Chondrocyte (in vitro differentiated cells): ENCODE data around the gene SLCO3A1. TPM values are rescaled to one million over a fixed set of nuclear protein-coding genes. Genes with fewer than 3 reads are reported as not detected.

Experiments used
- DNase-seq: peaks from one replicate; pipeline ENCODE4 v3.0.0; 2021; ENCODE audit warnings: mixed read lengths, low spot score
- H3K27ac Mint-ChIP-seq: one replicate; pipeline ENCODE4 v1.8.0; 2021; ENCODE audit warnings: mild to moderate bottlenecking, moderate library complexity, mixed read lengths; ENCODE audit not compliant: unreplicated experiment
- H3K27me3 Mint-ChIP-seq: 2 replicates; pipeline ENCODE4 v1.8.0; 2021; ENCODE audit warnings: low read depth, mixed read lengths
- H3K36me3 Mint-ChIP-seq: 2 replicates; pipeline ENCODE4 v1.8.0; 2021; ENCODE audit warnings: low read depth, mixed read lengths
- H3K4me1 Mint-ChIP-seq: 2 replicates; pipeline ENCODE4 v1.8.0; 2021; ENCODE audit warnings: low read depth, mild to moderate bottlenecking, mixed read lengths
- H3K4me3 Mint-ChIP-seq: one replicate; pipeline ENCODE4 v1.8.0; 2021; ENCODE audit warnings: mild to moderate bottlenecking, moderate library complexity, mixed read lengths; ENCODE audit not compliant: unreplicated experiment
- H3K9me3 Mint-ChIP-seq: 2 replicates; pipeline ENCODE4 v1.8.0; 2021; ENCODE audit warnings: low read depth, mixed read lengths
- total RNA-seq: library from RNA; stranded (reverse); gene quantifications from 3 replicates; pipeline ENCODE4 v1.2.1, GENCODE V29; 2021
- TF ChIP-seq, protein P1 (sequence below): fragments of 200-600 bp; sonication (generic); IDR thresholded peaks from 2 replicates; pipeline ENCODE4 v1.5.0; 2021; ENCODE audit warnings: antibody characterized with exemption, mild to moderate bottlenecking, moderate library complexity

SLCO3A1 gene
- total RNA-seq, 1 donor from 2014 or later = 3.7 TPM

DNA sequence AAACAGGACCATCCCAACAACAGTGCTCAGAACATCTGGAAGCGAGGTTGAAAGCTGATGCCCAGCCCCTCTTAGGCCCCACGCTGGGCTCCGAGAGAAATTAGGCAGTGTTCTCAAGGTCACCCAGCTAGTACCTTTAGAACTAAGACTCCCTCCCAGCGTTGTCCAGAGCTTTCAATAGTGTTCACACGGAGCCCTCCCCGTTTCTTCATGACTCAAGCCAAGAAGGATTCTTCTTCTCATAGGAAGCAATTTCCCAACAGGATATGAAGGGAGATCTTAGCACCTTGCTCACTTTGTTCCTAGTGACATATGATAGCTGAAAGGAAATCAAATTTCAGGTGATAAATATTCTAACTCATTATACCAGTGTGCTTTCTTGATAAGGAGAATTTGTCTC lies 296.0 kb downstream of the SLCO3A1 start:
- no peak overlapping the region for H3K4me3 Mint-ChIP-seq
- H3K9me3 Mint-ChIP-seq = no peaks in the 10 kb centered on the region
- no peaks in the 10 kb centered on the region for H3K4me1 Mint-ChIP-seq
- H3K36me3 Mint-ChIP-seq = no peaks in the 10 kb centered on the region
- DNase-seq = no peak
- H3K27me3 Mint-ChIP-seq = peaks cover 3% of the 10 kb centered on the region
- TF ChIP-seq, protein P1, sequence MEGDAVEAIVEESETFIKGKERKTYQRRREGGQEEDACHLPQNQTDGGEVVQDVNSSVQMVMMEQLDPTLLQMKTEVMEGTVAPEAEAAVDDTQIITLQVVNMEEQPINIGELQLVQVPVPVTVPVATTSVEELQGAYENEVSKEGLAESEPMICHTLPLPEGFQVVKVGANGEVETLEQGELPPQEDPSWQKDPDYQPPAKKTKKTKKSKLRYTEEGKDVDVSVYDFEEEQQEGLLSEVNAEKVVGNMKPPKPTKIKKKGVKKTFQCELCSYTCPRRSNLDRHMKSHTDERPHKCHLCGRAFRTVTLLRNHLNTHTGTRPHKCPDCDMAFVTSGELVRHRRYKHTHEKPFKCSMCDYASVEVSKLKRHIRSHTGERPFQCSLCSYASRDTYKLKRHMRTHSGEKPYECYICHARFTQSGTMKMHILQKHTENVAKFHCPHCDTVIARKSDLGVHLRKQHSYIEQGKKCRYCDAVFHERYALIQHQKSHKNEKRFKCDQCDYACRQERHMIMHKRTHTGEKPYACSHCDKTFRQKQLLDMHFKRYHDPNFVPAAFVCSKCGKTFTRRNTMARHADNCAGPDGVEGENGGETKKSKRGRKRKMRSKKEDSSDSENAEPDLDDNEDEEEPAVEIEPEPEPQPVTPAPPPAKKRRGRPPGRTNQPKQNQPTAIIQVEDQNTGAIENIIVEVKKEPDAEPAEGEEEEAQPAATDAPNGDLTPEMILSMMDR = no peak
- no peak overlapping the region for H3K27ac Mint-ChIP-seq

DNA sequence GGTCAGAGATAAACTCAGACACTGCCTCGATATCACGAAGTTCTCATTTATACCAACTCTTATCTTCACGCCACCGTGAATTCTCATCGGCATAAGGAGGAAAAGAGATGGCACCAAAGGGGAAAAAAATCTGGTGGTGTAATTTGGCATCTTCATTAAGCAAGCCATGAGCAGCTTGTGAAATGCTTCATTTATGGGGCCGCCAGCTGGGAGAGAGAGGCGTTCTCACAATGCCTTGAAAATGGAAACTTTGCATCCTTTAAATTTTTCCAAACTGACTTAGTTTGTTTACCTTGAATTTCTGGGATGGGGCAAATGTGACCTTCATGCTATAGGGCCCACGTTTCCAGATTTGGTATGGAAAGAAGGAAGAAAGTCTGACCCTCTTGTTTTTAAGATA lies 297.7 kb downstream of the SLCO3A1 start:
- H3K36me3 Mint-ChIP-seq = no peaks in the 10 kb centered on the region
- H3K4me3 Mint-ChIP-seq = no peak overlapping the region
- no peaks in the 10 kb centered on the region for H3K4me1 Mint-ChIP-seq
- TF ChIP-seq, protein P1 = no peak
- H3K9me3 Mint-ChIP-seq = no peaks in the 10 kb centered on the region
- no peak for DNase-seq
- H3K27ac Mint-ChIP-seq = no peak overlapping the region
- no peaks in the 10 kb centered on the region for H3K27me3 Mint-ChIP-seq

DNA sequence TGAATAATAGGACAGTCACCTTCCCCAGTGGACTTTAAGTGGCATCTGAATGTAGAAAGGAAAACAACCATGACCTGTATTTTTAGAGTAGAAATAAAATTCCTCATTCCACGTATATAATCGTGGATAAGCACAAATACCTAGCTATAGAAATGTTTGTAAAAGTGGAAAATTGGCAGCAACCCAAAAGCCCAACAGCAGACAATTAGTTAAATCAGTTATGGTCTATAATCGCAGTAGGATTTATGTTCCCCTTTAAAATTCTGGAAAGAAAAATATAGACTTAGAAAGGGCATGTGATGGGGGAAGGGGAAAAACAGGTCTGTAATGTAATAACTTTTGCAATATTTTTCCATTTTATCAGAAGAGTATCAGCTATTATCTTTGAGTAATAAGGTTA lies 298.2 kb downstream of the SLCO3A1 start:
- no peak for DNase-seq
- Mint-ChIP-seq H3K9me3 (no peaks in the 10 kb centered on the region), H3K4me1 (no peaks in the 10 kb centered on the region), H3K27ac (no peak overlapping the region), H3K4me3 (no peak overlapping the region), H3K36me3 (no peaks in the 10 kb centered on the region), H3K27me3 (no peaks in the 10 kb centered on the region)
- TF ChIP-seq, protein P1 = no peak

- H3K27ac Mint-ChIP-seq = no peak overlapping the region
- H3K9me3 Mint-ChIP-seq = no peaks in the 10 kb centered on the region
- TF ChIP-seq, protein P1 = no peak
- H3K4me3 Mint-ChIP-seq = no peak overlapping the region
- no peak for DNase-seq
- no peaks in the 10 kb centered on the region for H3K36me3 Mint-ChIP-seq
- no peaks in the 10 kb centered on the region for H3K27me3 Mint-ChIP-seq
- H3K4me1 Mint-ChIP-seq = no peaks in the 10 kb centered on the region
Observed at GRCh38 chr15:92152983-92153382, 299.5 kb downstream of the SLCO3A1 start.

- TF ChIP-seq, protein P1 = no peak
- no peaks in the 10 kb centered on the region for H3K9me3 Mint-ChIP-seq
- no peak overlapping the region for H3K4me3 Mint-ChIP-seq
- H3K27me3 Mint-ChIP-seq = peaks cover 2% of the 10 kb centered on the region
- H3K4me1 Mint-ChIP-seq = no peaks in the 10 kb centered on the region
- DNase-seq = no peak
- H3K27ac Mint-ChIP-seq = no peak overlapping the region
- no peaks in the 10 kb centered on the region for H3K36me3 Mint-ChIP-seq
Observed at GRCh38 chr15:92153620-92154019, 300.1 kb downstream of the SLCO3A1 start.
